HCT116 (cell line): ENCODE measurements around the gene RPTOR. TPM values are rescaled to one million over a fixed set of nuclear protein-coding genes. Genes with fewer than 3 reads are reported as not detected.

Source experiments
- ATAC-seq: fragments of 200-7000 bp; cut with Tn5 transposase; 2 replicates; pipeline ENCODE4 v1.9.1; 2020; ENCODE audit warnings: mild to moderate bottlenecking, moderate library complexity
- BruUV-seq: library from RNA; stranded (reverse); fragments of 400-500 nt; replicated peaks from 2 replicates; lab custom pipeline; 2021; lab: Mats Ljungman, UMichigan
- CTCF ChIA-PET: fragments of 300-600 bp; sonication (Branson Sonifier 250); formaldehyde crosslinking; loops from one replicate; lab custom pipeline; 2021; ENCODE audit warnings: antibody characterized with exemption; lab: Charles Lee
- POLR2A ChIA-PET: fragments of 300-600, 350-600 bp; sonication (Branson Sonifier 250); formaldehyde crosslinking; loops from one replicate; lab custom pipeline; 2021; ENCODE audit warnings: antibody characterized with exemption; lab: Charles Lee
- RAD21 ChIA-PET, 2 experiments: fragments of 300-600 bp; sonication (Branson Sonifier 250); formaldehyde crosslinking; loops; one replicate each; lab custom pipeline; 2023; ENCODE audit warnings: low total read pairs in 2 of 2; ENCODE audit not compliant: uncharacterized antibody in 2 of 2, unreplicated experiment in 2 of 2, low non-redundant PET in 1 of 2; lab: Charles Lee
- DNase-seq: peaks from one replicate; pipeline ENCODE4 v3.0.0-alpha.2; 2010; ENCODE audit warnings: low read depth, low spot score
- H2AFZ ChIP-seq: fragments of 200-600 bp; shearing (Covaris generic), sonication (generic); 2 replicates; pipeline ENCODE4 v1.6.1; 2017; ENCODE audit warnings: low read depth, mixed run types, mixed read lengths, antibody characterized with exemption, low read length; ENCODE audit not compliant: poor library complexity, severe bottlenecking
- H3K27ac ChIP-seq: 2 replicates; pipeline ENCODE4 v1.5.1; 2012; ENCODE audit warnings: low read depth, low read length
- H3K27me3 ChIP-seq: fragments of 200-600 bp; sonication (generic); 2 replicates; pipeline ENCODE4 v1.6.1; 2016; ENCODE audit warnings: mixed run types, low read length, mixed read lengths; ENCODE audit not compliant: insufficient read depth
- H3K36me3 ChIP-seq, 2 experiments: fragments of 200-500 bp in 1 of 2; fragments of 200-600 bp in 1 of 2; sonication (Bioruptor generic) in 1 of 2; sonication (generic) in 1 of 2; 2 replicates each; pipeline versions ENCODE4 v1.5.1 to v1.6.1; 2014 to 2016; ENCODE audit warnings: low read length in 2 of 2, inconsistent platforms in 1 of 2, mixed read lengths in 1 of 2, mixed run types in 1 of 2; ENCODE audit not compliant: insufficient read depth in 2 of 2, control insufficient read depth in 1 of 2
- H3K4me1 ChIP-seq, 2 experiments: fragments of 200-600 bp in 1 of 2; sonication (generic) in 1 of 2; 2 replicates each; pipeline versions ENCODE4 v1.5.1 to v1.6.1; 2012 to 2017; ENCODE audit warnings: low read length in 2 of 2, inconsistent platforms in 1 of 2, mild to moderate bottlenecking in 1 of 2, mixed read lengths in 1 of 2, mixed run types in 1 of 2, moderate library complexity in 1 of 2; ENCODE audit not compliant: insufficient read depth in 2 of 2, control insufficient read depth in 1 of 2
- H3K4me2 ChIP-seq: fragments of 200-600 bp; sonication (generic); 2 replicates; pipeline ENCODE4 v1.6.1; 2017; ENCODE audit warnings: mixed run types, low read length, mixed read lengths
- H3K4me3 ChIP-seq, 2 experiments: fragments of 200-600 bp in 1 of 2; sonication (generic) in 1 of 2; replicated peaks in 1 of 2; 2 replicates each; pipeline ENCODE4 v1.5.1; 2011 to 2016; ENCODE audit warnings: low read length in 2 of 2, control low read depth in 1 of 2, low read depth in 1 of 2, mild to moderate bottlenecking in 1 of 2, mixed read lengths in 1 of 2, mixed run types in 1 of 2
- H3K79me2 ChIP-seq: fragments of 200-600 bp; sonication (generic); 2 replicates; pipeline ENCODE4 v1.6.1; 2017; ENCODE audit warnings: mild to moderate bottlenecking, mixed run types, low read length, moderate library complexity, mixed read lengths; ENCODE audit not compliant: insufficient read depth
- H3K9ac ChIP-seq: fragments of 200-600 bp; sonication (generic); 2 replicates; pipeline ENCODE4 v1.6.1; 2016; ENCODE audit warnings: low read length, mixed read lengths
- H3K9me2 ChIP-seq: fragments of 200-600 bp; sonication (generic), shearing (Covaris generic); 2 replicates; pipeline ENCODE4 v1.6.1; 2017; ENCODE audit warnings: mixed run types, mild to moderate bottlenecking, moderate library complexity; ENCODE audit not compliant: insufficient read depth
- H3K9me3 ChIP-seq, 2 experiments: fragments of 200-500 bp in 1 of 2; fragments of 200-600 bp in 1 of 2; sonication (Bioruptor generic) in 1 of 2; sonication (generic) in 1 of 2; 2 replicates each; pipeline ENCODE4 v1.6.1; 2014 to 2017; ENCODE audit warnings: low read length in 2 of 2, mixed read lengths in 2 of 2, inconsistent platforms in 1 of 2, low read depth in 1 of 2, mild to moderate bottlenecking in 1 of 2, mixed run types in 1 of 2, moderate library complexity in 1 of 2; ENCODE audit not compliant: control insufficient read depth in 1 of 2, insufficient read depth in 1 of 2
- H4K20me1 ChIP-seq: fragments of 200-600 bp; sonication (generic), shearing (Covaris generic); 2 replicates; pipeline ENCODE4 v1.6.1; 2017; ENCODE audit warnings: mixed run types, mild to moderate bottlenecking, moderate library complexity; ENCODE audit not compliant: insufficient read depth
- CEBPB ChIP-seq: IDR thresholded peaks from 2 replicates; pipeline ENCODE4 v1.6.1; 2012; ENCODE audit warnings: low read depth
- EGR1 ChIP-seq: IDR thresholded peaks from 2 replicates; pipeline ENCODE4 v1.6.1; 2012; ENCODE audit warnings: low read depth
- EZH2 ChIP-seq: fragments of 200-600 bp; sonication (generic); IDR thresholded peaks from 2 replicates; pipeline ENCODE4 v1.6.1; 2017; ENCODE audit warnings: antibody characterized with exemption, mixed run types
- EZH2phosphoT487 ChIP-seq: fragments of 200-600 bp; IDR thresholded peaks from 2 replicates; pipeline ENCODE4 v1.6.1; 2018; ENCODE audit warnings: antibody characterized with exemption, borderline replicate concordance
- FOSL1 ChIP-seq: IDR thresholded peaks from 2 replicates; pipeline ENCODE4 v1.6.1; 2012; ENCODE audit warnings: low read depth
- POLR2A ChIP-seq: IDR thresholded peaks from 2 replicates; pipeline ENCODE4 v1.7.0; 2011; ENCODE audit warnings: borderline replicate concordance; ENCODE audit not compliant: insufficient read depth, insufficient read length; ENCODE audit errors: extremely low read depth
- POLR2AphosphoS5 ChIP-seq: IDR thresholded peaks from 2 replicates; pipeline ENCODE4 v1.6.1; 2011; ENCODE audit warnings: mild to moderate bottlenecking, low read depth, low read length, moderate library complexity
- SP1 ChIP-seq: IDR thresholded peaks from 2 replicates; pipeline ENCODE4 v1.6.1; 2012; ENCODE audit warnings: low read depth
- YY1 ChIP-seq: IDR thresholded peaks from 2 replicates; pipeline ENCODE4 v1.6.1; 2011; ENCODE audit warnings: low read length, low read depth, moderate library complexity, mild to moderate bottlenecking; ENCODE audit not compliant: insufficient replicate concordance; ENCODE audit errors: extremely low read depth
- ZNF274 ChIP-seq: fragments of 200-500 bp; sonication (Bioruptor generic); IDR thresholded peaks from 2 replicates; pipeline ENCODE4 v1.6.1; 2014; ENCODE audit warnings: mild to moderate bottlenecking, low read depth, low read length, inconsistent platforms
- intact Hi-C: fragments of 100-400 bp; cut with micrococcal nuclease; formaldehyde crosslinking; loops from 2 replicates; pipeline ENCODE4 v1.10.0; 2022
- total RNA-seq: library from RNA; stranded (reverse); gene quantifications from one replicate; pipeline ENCODE4 v1.2.1, GENCODE V29; 2021; ENCODE audit not compliant: unreplicated experiment
- TF ChIP-seq, protein P1 (sequence below): IDR thresholded peaks from 2 replicates; pipeline ENCODE4 v1.6.1; 2011; ENCODE audit warnings: mild to moderate bottlenecking, low read length, moderate library complexity; ENCODE audit not compliant: insufficient replicate concordance; ENCODE audit errors: extremely low read depth
- TF ChIP-seq, protein P2 (sequence below): IDR thresholded peaks from 2 replicates; pipeline ENCODE4 v1.6.1; 2012; ENCODE audit warnings: low read depth
- TF ChIP-seq, protein P3 (sequence below): IDR thresholded peaks from 2 replicates; pipeline ENCODE4 v1.6.1; 2012

Gene RPTOR
- total RNA-seq, 1 experiment from 2014 or later: 69.5 TPM

DNA sequence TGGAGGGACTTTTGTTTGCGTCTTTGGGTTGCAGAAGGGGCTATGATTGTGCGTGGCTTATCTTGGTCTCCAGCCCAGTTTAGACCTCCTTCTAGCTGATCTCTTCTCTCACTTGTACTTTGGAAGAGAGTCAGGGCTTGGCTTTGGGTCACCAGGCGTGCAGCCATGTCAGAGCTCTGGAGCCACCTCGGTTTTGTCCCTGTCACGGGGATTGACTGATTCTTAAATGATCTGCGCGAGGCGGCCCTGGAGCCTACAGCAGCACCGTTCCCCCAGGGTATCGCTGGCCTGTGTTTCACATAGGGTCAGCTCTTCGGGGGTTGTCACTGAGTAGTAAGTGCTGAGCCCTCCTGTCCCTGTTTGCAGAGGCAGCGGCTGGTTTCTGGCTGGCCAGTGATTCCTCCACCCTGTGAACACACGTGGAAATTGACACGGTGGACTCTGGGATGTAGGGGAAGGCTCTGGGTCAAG is 237.2 kb downstream of the RPTOR start:
- Histone ChIP-seq H3K79me2 (no peaks in the 10 kb centered on the region; the same call in 1 of the 2 replicates), H3K27me3 (no peaks in the 10 kb centered on the region), H2AFZ (no peak overlapping the region), H3K4me2 (no peak overlapping the region), H3K4me1 (peaks cover 16 to 39% of the 10 kb centered on the region in 2 experiments), H3K4me3 (no peak overlapping the region), H3K9me2 (no peaks in the 10 kb centered on the region), H3K36me3 (no peaks in the 10 kb centered on the region), H3K27ac (no peak overlapping the region), H4K20me1 (no peaks in the 10 kb centered on the region), H3K9ac (no peak overlapping the region), H3K9me3 (no peaks in the 10 kb centered on the region)
- DNase-seq: no peak
- ChIA-PET CTCF (no interaction called here), POLR2A (no interaction called here), RAD21 (no interaction called here)
- no TSS peak for BruUV-seq
- ATAC-seq: no peak
- intact Hi-C loops: no loop called here
- TF ChIP-seq, protein P1, sequence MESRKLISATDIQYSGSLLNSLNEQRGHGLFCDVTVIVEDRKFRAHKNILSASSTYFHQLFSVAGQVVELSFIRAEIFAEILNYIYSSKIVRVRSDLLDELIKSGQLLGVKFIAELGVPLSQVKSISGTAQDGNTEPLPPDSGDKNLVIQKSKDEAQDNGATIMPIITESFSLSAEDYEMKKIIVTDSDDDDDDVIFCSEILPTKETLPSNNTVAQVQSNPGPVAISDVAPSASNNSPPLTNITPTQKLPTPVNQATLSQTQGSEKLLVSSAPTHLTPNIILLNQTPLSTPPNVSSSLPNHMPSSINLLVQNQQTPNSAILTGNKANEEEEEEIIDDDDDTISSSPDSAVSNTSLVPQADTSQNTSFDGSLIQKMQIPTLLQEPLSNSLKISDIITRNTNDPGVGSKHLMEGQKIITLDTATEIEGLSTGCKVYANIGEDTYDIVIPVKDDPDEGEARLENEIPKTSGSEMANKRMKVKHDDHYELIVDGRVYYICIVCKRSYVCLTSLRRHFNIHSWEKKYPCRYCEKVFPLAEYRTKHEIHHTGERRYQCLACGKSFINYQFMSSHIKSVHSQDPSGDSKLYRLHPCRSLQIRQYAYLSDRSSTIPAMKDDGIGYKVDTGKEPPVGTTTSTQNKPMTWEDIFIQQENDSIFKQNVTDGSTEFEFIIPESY: no peak

DNA sequence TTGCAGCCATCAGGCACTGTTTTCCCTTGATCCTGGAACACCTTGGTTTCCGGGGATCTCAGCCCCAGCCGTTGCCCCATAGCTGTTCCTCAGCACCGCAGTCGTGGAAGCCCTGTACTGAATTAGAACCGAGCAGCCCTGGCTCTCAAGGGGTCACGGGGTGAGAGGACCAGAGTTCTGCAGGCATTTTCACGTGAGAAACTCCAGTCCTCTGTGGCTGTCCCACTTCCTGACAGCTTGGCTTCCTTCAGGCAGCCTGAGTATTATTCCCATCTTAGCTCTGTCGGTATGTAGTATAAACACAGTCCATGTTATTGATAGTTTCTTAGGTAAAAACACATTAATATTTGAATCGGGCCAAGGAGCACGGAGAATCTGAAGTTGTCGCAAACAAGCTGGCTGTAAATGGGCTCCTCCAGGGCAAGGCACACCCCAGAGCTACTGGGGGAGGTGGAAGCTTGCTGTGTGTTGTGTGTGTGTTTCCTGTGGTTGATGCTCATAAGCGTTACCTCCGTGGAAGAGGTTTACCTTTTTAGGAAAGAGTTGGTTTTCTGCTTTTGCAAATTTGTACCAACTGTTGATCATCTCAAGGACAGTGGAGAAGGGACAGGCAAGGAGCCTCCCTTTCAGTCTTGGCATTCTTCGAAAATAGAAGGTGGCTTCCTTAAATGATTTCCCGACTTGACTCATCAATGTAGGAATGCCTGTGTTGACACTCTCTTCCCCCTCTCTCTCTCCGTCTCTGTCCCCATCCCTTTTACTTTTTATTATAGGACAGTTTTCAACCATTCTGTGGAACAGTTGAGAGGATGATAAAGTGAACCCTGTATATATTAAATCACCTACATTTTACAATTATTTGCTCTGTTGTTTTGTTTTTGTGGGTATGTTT is 238.1 kb downstream of the RPTOR start:
- Histone ChIP-seq H2AFZ (no peak overlapping the region), H3K4me3 (no peak overlapping the region; a peak in 1 of 4 replicates), H3K4me2 (peak overlapping the region; percentile 63), H3K4me1 (peaks cover 11 to 35% of the 10 kb centered on the region in 2 experiments), H4K20me1 (no peaks in the 10 kb centered on the region), H3K79me2 (peaks cover 9% of the 10 kb centered on the region; the same call in 1 of the 2 replicates), H3K9ac (0 out of 2 replicates have a peak overlapping the region, but pooled peaks have one; percentile 8), H3K36me3 (no peaks in the 10 kb centered on the region; a peak in 1 of 4 replicates), H3K9me3 (peaks cover 0 to 6% of the 10 kb centered on the region in 2 experiments; a peak in 1 of 4 replicates), H3K9me2 (no peaks in the 10 kb centered on the region), H3K27me3 (no peaks in the 10 kb centered on the region), H3K27ac (no peak overlapping the region)
- ATAC-seq (peak; percentile 78), DNase-seq (no peak)
- ChIA-PET POLR2A (no interaction called here), RAD21 (no interaction called here), CTCF (no interaction called here)
- intact Hi-C loops: no loop called here
- no TSS peak for BruUV-seq
- TF ChIP-seq POLR2A: no peak
- TF ChIP-seq, protein P2, sequence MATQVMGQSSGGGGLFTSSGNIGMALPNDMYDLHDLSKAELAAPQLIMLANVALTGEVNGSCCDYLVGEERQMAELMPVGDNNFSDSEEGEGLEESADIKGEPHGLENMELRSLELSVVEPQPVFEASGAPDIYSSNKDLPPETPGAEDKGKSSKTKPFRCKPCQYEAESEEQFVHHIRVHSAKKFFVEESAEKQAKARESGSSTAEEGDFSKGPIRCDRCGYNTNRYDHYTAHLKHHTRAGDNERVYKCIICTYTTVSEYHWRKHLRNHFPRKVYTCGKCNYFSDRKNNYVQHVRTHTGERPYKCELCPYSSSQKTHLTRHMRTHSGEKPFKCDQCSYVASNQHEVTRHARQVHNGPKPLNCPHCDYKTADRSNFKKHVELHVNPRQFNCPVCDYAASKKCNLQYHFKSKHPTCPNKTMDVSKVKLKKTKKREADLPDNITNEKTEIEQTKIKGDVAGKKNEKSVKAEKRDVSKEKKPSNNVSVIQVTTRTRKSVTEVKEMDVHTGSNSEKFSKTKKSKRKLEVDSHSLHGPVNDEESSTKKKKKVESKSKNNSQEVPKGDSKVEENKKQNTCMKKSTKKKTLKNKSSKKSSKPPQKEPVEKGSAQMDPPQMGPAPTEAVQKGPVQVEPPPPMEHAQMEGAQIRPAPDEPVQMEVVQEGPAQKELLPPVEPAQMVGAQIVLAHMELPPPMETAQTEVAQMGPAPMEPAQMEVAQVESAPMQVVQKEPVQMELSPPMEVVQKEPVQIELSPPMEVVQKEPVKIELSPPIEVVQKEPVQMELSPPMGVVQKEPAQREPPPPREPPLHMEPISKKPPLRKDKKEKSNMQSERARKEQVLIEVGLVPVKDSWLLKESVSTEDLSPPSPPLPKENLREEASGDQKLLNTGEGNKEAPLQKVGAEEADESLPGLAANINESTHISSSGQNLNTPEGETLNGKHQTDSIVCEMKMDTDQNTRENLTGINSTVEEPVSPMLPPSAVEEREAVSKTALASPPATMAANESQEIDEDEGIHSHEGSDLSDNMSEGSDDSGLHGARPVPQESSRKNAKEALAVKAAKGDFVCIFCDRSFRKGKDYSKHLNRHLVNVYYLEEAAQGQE: no peak
- no peak for TF ChIP-seq FOSL1
- no peak for TF ChIP-seq EZH2
- TF ChIP-seq POLR2AphosphoS5: no peak
- no peak for TF ChIP-seq EGR1
- TF ChIP-seq ZNF274: no peak
- TF ChIP-seq CEBPB: no peak
- TF ChIP-seq, protein P3, sequence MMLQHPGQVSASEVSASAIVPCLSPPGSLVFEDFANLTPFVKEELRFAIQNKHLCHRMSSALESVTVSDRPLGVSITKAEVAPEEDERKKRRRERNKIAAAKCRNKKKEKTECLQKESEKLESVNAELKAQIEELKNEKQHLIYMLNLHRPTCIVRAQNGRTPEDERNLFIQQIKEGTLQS: no peak
- TF ChIP-seq SP1: no peak
- TF ChIP-seq EZH2phosphoT487: no peak
- no peak for TF ChIP-seq YY1
